Endothelial cell of umbilical vein (primary cell): ENCODE data around the gene TBC1D23.

Experiments
- CTCF ChIP-seq, 2 donors: IDR thresholded peaks; 1 replicate in 1 of 2; 2 replicates in 1 of 2; pipeline ENCODE4 v1.5.1; 2011; ENCODE audit warnings: low read length in 2 of 2, mild to moderate bottlenecking in 2 of 2, moderate library complexity in 2 of 2, control low read depth in 1 of 2, inconsistent platforms in 1 of 2, low read depth in 1 of 2; ENCODE audit not compliant: insufficient read depth in 1 of 2; ENCODE audit errors: extremely low read depth in 1 of 2
- EZH2 ChIP-seq: IDR thresholded peaks from 2 replicates; pipeline ENCODE4 v1.6.1; 2012; ENCODE audit warnings: borderline replicate concordance, low read depth, mild to moderate bottlenecking, moderate library complexity, low read length, inconsistent platforms; ENCODE audit not compliant: severe bottlenecking
- POLR2A ChIP-seq: IDR thresholded peaks from 2 replicates; pipeline ENCODE4 v1.6.1; 2012; ENCODE audit warnings: low read depth, mild to moderate bottlenecking, control low read depth, low read length

- TF ChIP-seq CTCF (IDR thresholded peaks at IDR 0.05; ENCODE audit: extremely low read depth in 1 of 2, insufficient read depth in 1 of 2, low read depth in 1 of 2, low read length in 2 of 2), result no peak
- no peak for TF ChIP-seq POLR2A
- TF ChIP-seq EZH2, result no peak
Observed at GRCh38 chr3:100333970-100334487, 73.2 kb downstream of the TBC1D23 start.
